HG03432 (cell line): Measurements from ENCODE around the gene TRIM39.
"Not testable (repeated sequence)": the region's sequence is repeated elsewhere in the genome, so short reads cannot be mapped to it uniquely, and the experiment has no call there.

ENCODE experiments used
- ATAC-seq: cut with Tn5 transposase; IDR thresholded peaks from one replicate; pipeline ENCODE4 v1.9.1; 2021; ENCODE audit warnings: mild to moderate bottlenecking, moderate library complexity; ENCODE audit not compliant: unreplicated experiment

Gene TRIM39

GRCh38 chr6:30361661-30362060 lies 34.9 kb downstream of the TRIM39 start:
- ATAC-seq = no peak

GRCh38 chr6:30363459-30363858 lies 36.7 kb downstream of the TRIM39 start:
- ATAC-seq = no peak

- ATAC-seq = no peak
Measured at GRCh38 chr6:30364591-30364990, 37.9 kb downstream of the TRIM39 start.

GRCh38 chr6:30369280-30369679 lies 42.6 kb downstream of the TRIM39 start:
- ATAC-seq = not testable (repeated sequence)

DNA sequence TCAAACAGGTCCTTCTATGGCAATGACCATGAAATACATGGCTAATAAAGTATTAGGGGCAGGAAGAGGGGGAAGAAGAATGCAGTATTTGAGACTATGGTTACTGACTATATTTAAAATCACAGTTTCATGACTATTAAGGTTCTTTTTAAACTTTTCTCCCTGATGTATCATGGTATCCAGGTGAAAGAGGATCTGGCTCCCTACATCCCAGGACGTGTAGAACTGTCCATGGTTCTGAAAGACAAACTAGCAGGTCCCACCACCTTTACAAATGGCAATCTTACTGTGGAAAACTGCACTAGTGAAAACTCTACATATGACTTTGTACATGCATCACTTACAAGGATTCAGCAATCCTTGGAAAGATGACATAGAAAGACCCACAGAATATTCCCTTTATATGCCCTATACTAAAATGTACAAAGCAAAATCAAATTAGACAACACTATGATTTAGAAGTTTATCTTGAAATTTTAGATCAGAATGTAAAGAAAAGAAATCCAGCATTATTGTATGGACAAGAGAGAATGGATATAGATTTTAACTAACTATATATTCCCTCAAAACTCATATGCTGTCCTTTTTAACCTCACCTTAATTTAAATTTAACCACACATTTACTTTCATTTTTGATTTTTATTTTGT lies 51.7 kb downstream of the TRIM39 start:
- ATAC-seq = no peak

DNA sequence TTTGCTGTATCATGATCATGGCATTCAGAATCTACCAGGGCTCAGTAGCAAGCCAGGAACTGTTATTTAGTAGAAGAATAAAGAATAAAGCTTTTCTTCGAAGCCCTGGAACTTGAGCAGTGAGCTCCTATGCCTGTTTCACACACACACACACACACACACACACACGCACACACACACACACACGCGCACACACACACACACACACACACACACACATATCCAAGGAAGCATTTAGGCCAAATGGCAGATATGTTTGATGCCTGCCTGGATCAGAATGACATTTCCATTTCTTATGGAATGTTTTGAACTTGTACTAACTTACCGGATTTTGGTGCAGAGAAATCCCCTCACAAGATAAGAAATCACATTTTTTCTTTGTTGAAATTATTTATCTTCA lies 53.7 kb downstream of the TRIM39 start:
- no peak for ATAC-seq

DNA sequence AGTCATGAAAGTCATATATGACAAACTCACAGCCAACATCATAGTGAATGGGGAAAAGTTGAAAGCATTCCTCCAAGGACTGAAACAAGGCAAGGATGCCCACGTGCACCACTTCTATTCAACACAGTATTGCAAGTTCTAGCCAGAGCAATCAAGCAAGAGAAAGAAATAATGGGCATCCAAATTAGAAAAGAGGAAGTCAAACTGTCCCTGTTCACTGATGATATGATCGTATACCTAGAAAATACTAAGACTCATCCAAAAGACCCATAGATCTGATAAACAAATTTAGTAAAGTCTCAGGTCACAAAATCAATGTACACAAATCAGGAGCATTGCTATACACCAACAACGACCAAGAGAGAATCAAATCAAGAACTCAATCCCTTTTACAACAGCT lies 59.4 kb downstream of the TRIM39 start:
- no peak for ATAC-seq

DNA sequence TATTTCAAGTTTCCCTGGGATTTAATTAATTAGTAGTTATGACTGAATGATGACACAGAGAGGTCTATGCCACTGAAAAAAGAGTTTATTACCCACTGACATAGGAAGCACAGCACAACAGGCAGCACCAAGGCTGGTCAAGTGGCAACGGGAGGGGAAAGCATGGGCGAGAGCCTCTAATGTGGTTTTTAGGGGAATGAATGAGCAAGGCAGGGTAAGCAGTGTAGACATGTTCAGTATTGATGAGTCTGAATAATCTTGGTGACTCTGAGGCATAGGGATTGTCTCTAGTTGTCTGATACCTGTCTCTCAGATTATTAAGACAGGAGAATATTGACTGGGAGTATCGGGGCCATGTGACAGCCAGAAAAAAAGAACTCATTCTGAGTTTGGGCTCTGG lies 64.5 kb downstream of the TRIM39 start:
- ATAC-seq = no peak
